IMR-90 (cell line): ENCODE data around the gene RAB27B. TPM values are rescaled to one million over a fixed set of nuclear protein-coding genes. Genes with fewer than 3 reads are reported as not detected.
A peak's percentile ranks its signal among the peaks of the same experiment; 100 is the strongest.

Source experiments
- ATAC-seq: fragments of 200-7000 bp; cut with Tn5 transposase; 2 replicates; pipeline ENCODE4 v1.9.1; 2020; ENCODE audit warnings: low read depth, mild to moderate bottlenecking, moderate library complexity
- BruUV-seq: library from RNA; stranded (reverse); fragments of 400-500 nt; replicated peaks from 2 replicates; lab custom pipeline; 2021; lab: Mats Ljungman, UMichigan
- CTCF ChIA-PET: fragments of 300-600 bp; formaldehyde crosslinking; extraction: SDS; loops from one replicate; lab custom pipeline; 2021; ENCODE audit warnings: antibody characterized with exemption; lab: Yijun Ruan, JAX
- POLR2A ChIA-PET: fragments of 300-600 bp; sonication (Branson Sonifier 250); formaldehyde crosslinking; loops from one replicate; lab custom pipeline; 2022; ENCODE audit warnings: antibody characterized with exemption; ENCODE audit not compliant: unreplicated experiment; lab: Charles Lee
- DNase-seq: peaks from one replicate; pipeline ENCODE4 v3.0.0; 2013
- H2AFZ ChIP-seq: replicated peaks from 2 replicates; pipeline ENCODE3; 2013; ENCODE audit warnings: low read length, mild to moderate bottlenecking; ENCODE audit not compliant: poor library complexity
- H2AK5ac ChIP-seq: 2 replicates; pipeline ENCODE4 v1.6.1; 2013; ENCODE audit warnings: low read depth, low read length, inconsistent platforms
- H2AK9ac ChIP-seq: replicated peaks from 2 replicates; pipeline ENCODE3; 2013; ENCODE audit warnings: mild to moderate bottlenecking, low read depth, low read length, moderate library complexity; ENCODE audit not compliant: poor library complexity
- H2BK120ac ChIP-seq: 2 replicates; pipeline ENCODE4 v1.6.1; 2013; ENCODE audit warnings: low read depth, low read length, inconsistent platforms
- H2BK15ac ChIP-seq: 3 replicates; pipeline ENCODE4 v1.6.1; 2013; ENCODE audit warnings: low read depth, low read length, inconsistent platforms
- H2BK20ac ChIP-seq: 2 replicates; pipeline ENCODE4 v1.6.1; 2013; ENCODE audit warnings: low read depth, mild to moderate bottlenecking, inconsistent platforms, low read length, moderate library complexity
- H2BK5ac ChIP-seq: 2 replicates; pipeline ENCODE4 v1.6.1; 2013; ENCODE audit warnings: mild to moderate bottlenecking, low read depth, low read length, inconsistent platforms; ENCODE audit not compliant: poor library complexity, severe bottlenecking
- H3K14ac ChIP-seq: replicated peaks from 2 replicates; pipeline ENCODE4 v1.6.1; 2013; ENCODE audit warnings: low read depth, low read length, inconsistent platforms
- H3K18ac ChIP-seq: 2 replicates; pipeline ENCODE4 v1.6.1; 2013; ENCODE audit warnings: low read depth, low read length, control low read depth
- H3K23ac ChIP-seq: 2 replicates; pipeline ENCODE4 v1.6.1; 2013; ENCODE audit warnings: low read depth, low read length, inconsistent platforms
- H3K27ac ChIP-seq: 2 replicates; pipeline ENCODE4 v1.5.1; 2013; ENCODE audit warnings: mild to moderate bottlenecking, control low read depth, low read length; ENCODE audit not compliant: insufficient read depth
- H3K27me3 ChIP-seq: 2 replicates; pipeline ENCODE4 v1.6.1; 2013; ENCODE audit warnings: low read length; ENCODE audit not compliant: control insufficient read depth, insufficient read depth
- H3K36me3 ChIP-seq: 2 replicates; pipeline ENCODE4 v1.6.1; 2013; ENCODE audit warnings: low read length, mixed read lengths; ENCODE audit not compliant: control insufficient read depth, insufficient read depth
- H3K4ac ChIP-seq: 2 replicates; pipeline ENCODE4 v1.6.1; 2013; ENCODE audit warnings: low read depth, low read length, inconsistent platforms
- H3K4me1 ChIP-seq: 2 replicates; pipeline ENCODE4 v1.6.1; 2013; ENCODE audit warnings: low read length, mixed read lengths; ENCODE audit not compliant: control insufficient read depth, insufficient read depth
- H3K4me2 ChIP-seq: 2 replicates; pipeline ENCODE4 v1.6.1; 2013; ENCODE audit warnings: low read depth, mild to moderate bottlenecking, control low read depth, low read length, moderate library complexity
- H3K4me3 ChIP-seq: 2 replicates; pipeline ENCODE4 v1.5.1; 2013; ENCODE audit warnings: low read depth, mild to moderate bottlenecking, control low read depth, low read length, moderate library complexity; ENCODE audit not compliant: insufficient read depth
- H3K56ac ChIP-seq: 2 replicates; pipeline ENCODE4 v1.6.1; 2013; ENCODE audit warnings: low read length, inconsistent platforms; ENCODE audit not compliant: insufficient read depth; ENCODE audit errors: extremely low read depth
- H3K79me1 ChIP-seq, 2 experiments: 2 replicates each; pipeline ENCODE4 v1.6.1; 2013; ENCODE audit warnings: low read length in 2 of 2, inconsistent platforms in 1 of 2, low read depth in 1 of 2
- H3K9ac ChIP-seq: 2 replicates; pipeline ENCODE4 v1.6.1; 2013; ENCODE audit warnings: low read depth, low read length, control low read depth
- H3K9me1 ChIP-seq: 2 replicates; pipeline ENCODE4 v1.6.1; 2013; ENCODE audit warnings: low read length, inconsistent platforms; ENCODE audit not compliant: insufficient read depth
- H3K9me3 ChIP-seq: 2 replicates; pipeline ENCODE4 v1.6.1; 2013; ENCODE audit warnings: low read length; ENCODE audit not compliant: control insufficient read depth, insufficient read depth
- H4K20me1 ChIP-seq: 2 replicates; pipeline ENCODE4 v1.6.1; 2013; ENCODE audit warnings: low read length, inconsistent platforms; ENCODE audit not compliant: insufficient read depth
- H4K5ac ChIP-seq: 2 replicates; pipeline ENCODE4 v1.6.1; 2013; ENCODE audit warnings: mild to moderate bottlenecking, low read depth, low read length, control low read depth
- H4K8ac ChIP-seq, 2 experiments: 2 replicates each; pipeline ENCODE4 v1.6.1; 2013; ENCODE audit warnings: low read depth in 2 of 2, low read length in 2 of 2, control low read depth in 1 of 2, inconsistent platforms in 1 of 2
- H4K91ac ChIP-seq: 2 replicates; pipeline ENCODE4 v1.6.1; 2013; ENCODE audit warnings: low read depth, low read length, inconsistent platforms; ENCODE audit not compliant: insufficient read depth
- CTCF ChIP-seq: conservative IDR thresholded peaks from 2 replicates; pipeline ENCODE4 v1.5.1; 2012; ENCODE audit warnings: mild to moderate bottlenecking, low read depth, low read length, improper control_type of control experiment
- NFE2L2 ChIP-seq: fragments of 150-350 bp; IDR thresholded peaks from 2 replicates; pipeline ENCODE4 v1.6.1; 2016; ENCODE audit warnings: low read depth, mild to moderate bottlenecking, low read length
- RCOR1 ChIP-seq: IDR thresholded peaks from 2 replicates; pipeline ENCODE4 v1.6.1; 2012; ENCODE audit warnings: mild to moderate bottlenecking, low read length, improper control_type of control experiment; ENCODE audit not compliant: insufficient replicate concordance
- RFX5 ChIP-seq: IDR thresholded peaks from 2 replicates; pipeline ENCODE4 v1.8.0; 2012; ENCODE audit warnings: low read depth, mild to moderate bottlenecking, low read length, moderate library complexity
- SMC3 ChIP-seq: fragments of 150-350 bp; IDR thresholded peaks from 2 replicates; pipeline ENCODE4 v1.6.1; 2016; ENCODE audit warnings: low read depth, mild to moderate bottlenecking, antibody characterized with exemption, low read length, moderate library complexity
- USF2 ChIP-seq: fragments of 150-350 bp; IDR thresholded peaks from 2 replicates; pipeline ENCODE4 v1.6.1; 2017; ENCODE audit warnings: mild to moderate bottlenecking, antibody characterized with exemption, low read length, low read depth
- WGBS, 2 experiments: methylation state at CpG; one replicate each; pipeline versions ENCODE4 v1.1.5 to v1.1.7; 2013; ENCODE audit warnings: missing lambda C conversion rate in 2 of 2; ENCODE audit not compliant: insufficient read length in 1 of 2; ENCODE audit errors: extremely low coverage in 2 of 2; 5-methylcytosine and 5-hydroxymethylcytosine counted together
- dilution Hi-C: fragments of 300-500 bp; cut with HindIII; formaldehyde crosslinking; loops from one replicate; pipeline ENCODE4 v1.14.3; 2018; ENCODE audit warnings: low sequenced_read_pairs; ENCODE audit not compliant: unreplicated experiment
- in situ Hi-C: fragments of 300-500 bp; cut with MboI; formaldehyde crosslinking; loops from 3 replicates; pipeline ENCODE4 v1.14.3; 2019; ENCODE audit warnings: low sequenced_read_pairs, inconsistent platforms, mixed read lengths
- intact Hi-C: fragments of 100-400 bp; cut with micrococcal nuclease; formaldehyde crosslinking; loops from 2 replicates; pipeline ENCODE4 v1.10.0; 2022
- polyA plus RNA-seq, 3 experiments: library from polyadenylated mRNA; depleted of rRNA; stranded (reverse); fragments of >200 nt; gene quantifications; 2 replicates each; pipeline ENCODE4 v1.2.3, GENCODE V29; 2012; ENCODE audit warnings: low replicate concordance in 1 of 3
- total RNA-seq: library from RNA; depleted of rRNA; stranded (reverse); fragments of >200 nt; gene quantifications from 2 replicates; pipeline ENCODE4 v1.2.3, GENCODE V29; 2012

The RAB27B gene
- total and polyA plus RNA-seq, 2 of the 4 experiments (the other 2 are of a cell fraction), result 0.24 to 1.3 TPM

DNA sequence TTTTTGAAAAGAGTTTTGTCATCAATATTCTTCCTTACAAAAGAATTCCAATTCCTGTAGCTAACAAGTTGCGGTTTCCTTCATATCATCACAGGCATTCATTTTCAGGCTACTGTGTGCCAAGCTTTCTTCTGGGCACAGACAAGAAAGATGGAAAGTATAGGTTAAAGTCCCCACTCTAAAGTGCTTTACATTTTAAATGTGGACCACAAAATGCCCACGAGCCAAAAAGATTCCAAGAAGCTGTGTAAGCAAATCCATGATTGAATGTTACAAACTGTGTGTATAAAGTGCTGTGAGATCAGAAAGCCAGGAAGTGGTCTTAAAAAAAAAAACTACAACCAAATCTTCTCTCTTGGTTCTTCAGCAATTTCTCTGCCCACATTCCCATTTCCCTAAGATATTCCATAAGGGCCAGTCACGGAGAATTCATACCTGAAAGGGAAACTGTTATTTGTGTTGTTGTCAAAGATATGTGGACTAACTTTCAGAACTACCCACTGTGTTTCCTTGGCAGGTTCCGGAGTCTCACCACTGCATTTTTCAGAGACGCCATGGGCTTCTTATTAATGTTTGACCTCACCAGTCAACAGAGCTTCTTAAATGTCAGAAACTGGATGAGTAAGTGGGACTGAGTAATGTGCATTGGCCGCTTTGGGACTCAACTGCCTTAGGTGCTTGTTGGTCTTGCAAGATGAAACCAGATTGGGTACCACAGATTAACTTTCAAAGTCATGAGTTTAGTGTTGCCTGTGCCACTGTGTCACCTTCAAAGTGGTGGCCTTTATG is 55.7 kb downstream of the RAB27B start:
- Histone ChIP-seq H3K27ac (no peak overlapping the region), H3K4ac (no peak overlapping the region), H3K79me1 (no peaks in the 10 kb centered on the region), H3K4me2 (no peak overlapping the region), H3K56ac (no peak overlapping the region), H3K14ac (0 out of 2 replicates have a peak overlapping the region, but pooled peaks have one; percentile 65), H3K9me1 (no peaks in the 10 kb centered on the region), H2BK15ac (no peak overlapping the region; the same call in 2 of the 3 replicates), H2BK5ac (no peak overlapping the region), H3K4me3 (no peak overlapping the region), H4K20me1 (no peaks in the 10 kb centered on the region), H2BK120ac (no peak overlapping the region), H3K18ac (no peak overlapping the region; the same call in 1 of the 2 replicates), H3K9ac (no peak overlapping the region), H2BK20ac (no peak overlapping the region), H4K5ac (no peak overlapping the region), H3K9me3 (no peaks in the 10 kb centered on the region), H3K4me1 (peaks cover 2% of the 10 kb centered on the region; the same call in 1 of the 2 replicates), H2AK9ac (no peak overlapping the region), H3K23ac (no peak overlapping the region), H2AFZ (no peak overlapping the region), H4K91ac (no peak overlapping the region), H3K36me3 (no peaks in the 10 kb centered on the region), H3K27me3 (no peaks in the 10 kb centered on the region), H4K8ac (no peak overlapping the region; a peak in 1 of 4 replicates), H2AK5ac (no peak overlapping the region; the same call in 1 of the 2 replicates)
- in situ Hi-C loops (no loop called here), intact Hi-C loops (no loop called here), dilution Hi-C loops (no loop called here)
- TF ChIP-seq NFE2L2 (no peak), CTCF (no peak), RFX5 (no peak), USF2 (no peak), RCOR1 (no peak), SMC3 (no peak)
- no CpG with 5 or more reads among the region's 6 CpGs for WGBS, 2 experiments
- ChIA-PET POLR2A (no interaction called here), CTCF (no interaction called here)
- ATAC-seq, result no peak
- no TSS peak for BruUV-seq
- DNase-seq, result peak; percentile 25
